Measurements from ENCODE around the gene HOXC9.

DNA sequence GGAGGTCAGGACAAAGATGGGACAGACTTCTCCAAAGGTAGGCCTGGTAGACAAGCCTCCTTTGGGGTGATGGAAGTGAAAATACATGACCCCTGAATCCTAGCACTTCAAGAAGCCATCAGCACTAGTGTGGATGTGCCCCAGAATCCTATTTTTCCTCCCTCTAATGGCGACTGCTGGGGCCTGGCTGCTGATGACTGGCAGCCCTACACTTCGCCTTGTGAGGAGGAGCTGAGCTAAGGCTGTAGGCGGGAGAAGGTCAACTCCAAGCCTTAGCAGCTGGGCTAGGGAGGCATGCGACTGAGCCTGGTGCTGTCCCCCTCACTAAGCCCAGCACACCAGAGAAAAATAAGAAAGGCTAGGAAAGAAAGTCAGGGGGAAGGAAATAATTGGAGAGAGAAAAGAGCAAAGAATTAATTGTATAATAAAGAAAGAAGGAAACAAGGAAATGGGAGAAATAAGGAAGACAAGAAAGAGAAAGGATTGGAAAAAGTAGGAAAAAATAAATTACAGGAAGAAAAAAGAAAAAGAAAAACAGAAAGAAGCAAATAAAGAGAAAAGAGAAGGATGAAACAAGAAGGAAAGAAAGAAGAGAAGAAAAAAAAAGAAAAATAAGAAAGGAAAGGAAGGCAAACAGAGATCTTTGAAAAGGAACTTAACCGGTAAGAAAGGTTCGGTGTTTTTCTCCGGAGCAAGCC is 19.7 kb upstream of the HOXC9 start:
- no peak for TF ChIP-seq POLR2A (IDR thresholded peaks at IDR 0.05)
- TF ChIP-seq, protein P1, sequence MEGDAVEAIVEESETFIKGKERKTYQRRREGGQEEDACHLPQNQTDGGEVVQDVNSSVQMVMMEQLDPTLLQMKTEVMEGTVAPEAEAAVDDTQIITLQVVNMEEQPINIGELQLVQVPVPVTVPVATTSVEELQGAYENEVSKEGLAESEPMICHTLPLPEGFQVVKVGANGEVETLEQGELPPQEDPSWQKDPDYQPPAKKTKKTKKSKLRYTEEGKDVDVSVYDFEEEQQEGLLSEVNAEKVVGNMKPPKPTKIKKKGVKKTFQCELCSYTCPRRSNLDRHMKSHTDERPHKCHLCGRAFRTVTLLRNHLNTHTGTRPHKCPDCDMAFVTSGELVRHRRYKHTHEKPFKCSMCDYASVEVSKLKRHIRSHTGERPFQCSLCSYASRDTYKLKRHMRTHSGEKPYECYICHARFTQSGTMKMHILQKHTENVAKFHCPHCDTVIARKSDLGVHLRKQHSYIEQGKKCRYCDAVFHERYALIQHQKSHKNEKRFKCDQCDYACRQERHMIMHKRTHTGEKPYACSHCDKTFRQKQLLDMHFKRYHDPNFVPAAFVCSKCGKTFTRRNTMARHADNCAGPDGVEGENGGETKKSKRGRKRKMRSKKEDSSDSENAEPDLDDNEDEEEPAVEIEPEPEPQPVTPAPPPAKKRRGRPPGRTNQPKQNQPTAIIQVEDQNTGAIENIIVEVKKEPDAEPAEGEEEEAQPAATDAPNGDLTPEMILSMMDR (IDR thresholded peaks at IDR 0.05) = no peak
- TF ChIP-seq POLR2AphosphoS5 (IDR thresholded peaks at IDR 0.05; ENCODE audit: insufficient read depth in 1 of 2, low read depth in 1 of 2) = no peak
